Ovary (tissue), 10 donors: ENCODE data around the gene LCN1. TPM values are rescaled to one million over a fixed set of nuclear protein-coding genes. Genes with fewer than 3 reads are reported as not detected.

ENCODE experiments used
- DNase-seq, 5 donors: peaks; one replicate each; pipeline ENCODE4 v3.0.0-alpha.2; 2019 to 2020
- H3K27ac ChIP-seq, 2 donors: fragments of 200-600 bp; one replicate each; pipeline versions ENCODE4 v1.5.1 to v1.8.0; 2019 to 2022
- H3K27me3 ChIP-seq: fragments of 200-600 bp; one replicate; pipeline ENCODE4 v1.8.0; 2022
- H3K36me3 ChIP-seq: fragments of 200-600 bp; sonication (generic); one replicate; pipeline ENCODE4 v1.5.1; 2019
- H3K4me1 ChIP-seq: one replicate; pipeline ENCODE4 v1.8.1; 2013; ENCODE audit warnings: mild to moderate bottlenecking, moderate library complexity; ENCODE audit not compliant: insufficient read depth
- H3K4me3 ChIP-seq: fragments of 200-600 bp; sonication (generic); one replicate; pipeline ENCODE4 v1.5.1; 2017
- H3K9me3 ChIP-seq, 2 donors: fragments of 200-600 bp in 1 of 2; sonication (generic) in 1 of 2; one replicate each; pipeline versions ENCODE4 v1.5.1 to v1.8.1; 2013 to 2019; ENCODE audit warnings: mild to moderate bottlenecking in 1 of 2, moderate library complexity in 1 of 2
- CTCF ChIP-seq, 3 donors: fragments of 450-650 bp in 2 of 3; fragments of 200-600 bp in 1 of 3; IDR thresholded peaks; one replicate each; pipeline versions ENCODE4 v1.5.1 to v1.8.0; 2016 to 2022; ENCODE audit warnings: antibody characterized with exemption in 3 of 3, mild to moderate bottlenecking in 1 of 3
- EP300 ChIP-seq: sonication (generic); formaldehyde crosslinking; IDR thresholded peaks from one replicate; pipeline ENCODE4 v1.6.1; 2017; ENCODE audit warnings: antibody characterized with exemption
- POLR2A ChIP-seq: fragments of 450-650 bp; IDR thresholded peaks from one replicate; pipeline ENCODE4 v1.6.1; 2017; ENCODE audit warnings: antibody characterized with exemption, mild to moderate bottlenecking, moderate library complexity
- WGBS, 3 donors: extraction: QIAGEN DNeasy Blood & Tissue Kit in 1 of 3; methylation state at CpG; one replicate each; pipeline versions ENCODE4 v1.1.5 to v1.1.7; 2013 to 2017; 5-methylcytosine and 5-hydroxymethylcytosine counted together
- intact Hi-C, 4 donors: fragments of 100-400 bp; cut with DNase I; formaldehyde crosslinking; loops; one replicate each; pipeline versions ENCODE4 v1.11.0 to v1.15.1; 2022 to 2023
- long read RNA-seq, 3 donors: library from polyadenylated mRNA in 2 of 3; unstranded in 2 of 3; transcript quantifications; one replicate each; pipeline ENCODE4 v2.0.0 and lab custom pipeline, GENCODE V29; 2021 to 2026
- polyA plus RNA-seq, 2 donors: library from polyadenylated mRNA; stranded (reverse); fragments of 200-250 nt in 1 of 2; fragments of 350-450 nt in 1 of 2; fragmentation: Illumina TruSeq in 1 of 2; extraction: RNeasy Lipid Tissue Mini Kit (QIAGEN cat#74804) in 1 of 2; gene quantifications; one replicate each; pipeline ENCODE4 v1.2.3, GENCODE V29; 2013 to 2014
- total RNA-seq, 7 donors: library from RNA; depleted of rRNA in 2 of 7; stranded (reverse); fragments of >200 nt in 2 of 7; fragmentation: NEBNext Ultra II Directional in 3 of 7; extraction: Animal tissue kit (Norgen Biotek cat#: 25700) in 3 of 7; gene quantifications; one replicate each; pipeline versions ENCODE4 v1.1.0 to v1.2.4, GENCODE V29; 2016 to 2023
- donor health status: DM: no; HTN: no; CAD: no; lungs with moderate emphysema.
- donor health status: DM: no; HTN: no; CAD: no.
- donor health status: Bipolar disorder and iron deficiency.
- donor health status: DM: yes; HTN: yes; CAD: no.
- donor health status: DM: no; HTN: no; CAD: no.
- donor health status: DM: yes; HTN: yes; CAD: no.

Gene LCN1
- total RNA-seq (1 to 10 TPM in 2 of 7 donors, not detected in 5; 2.3 to 5.3 TPM), polyA plus RNA-seq (not detected)
- long read RNA-seq, donor 1 = 0 reads
- long read RNA-seq, donor 2 = 0 reads
- long read RNA-seq, donor 3, partial matches to known transcripts = 0 of 1 reads
- long read RNA-seq, donor 3, other reads (novel, unspliced or antisense) = 0 of 1 reads

DNA sequence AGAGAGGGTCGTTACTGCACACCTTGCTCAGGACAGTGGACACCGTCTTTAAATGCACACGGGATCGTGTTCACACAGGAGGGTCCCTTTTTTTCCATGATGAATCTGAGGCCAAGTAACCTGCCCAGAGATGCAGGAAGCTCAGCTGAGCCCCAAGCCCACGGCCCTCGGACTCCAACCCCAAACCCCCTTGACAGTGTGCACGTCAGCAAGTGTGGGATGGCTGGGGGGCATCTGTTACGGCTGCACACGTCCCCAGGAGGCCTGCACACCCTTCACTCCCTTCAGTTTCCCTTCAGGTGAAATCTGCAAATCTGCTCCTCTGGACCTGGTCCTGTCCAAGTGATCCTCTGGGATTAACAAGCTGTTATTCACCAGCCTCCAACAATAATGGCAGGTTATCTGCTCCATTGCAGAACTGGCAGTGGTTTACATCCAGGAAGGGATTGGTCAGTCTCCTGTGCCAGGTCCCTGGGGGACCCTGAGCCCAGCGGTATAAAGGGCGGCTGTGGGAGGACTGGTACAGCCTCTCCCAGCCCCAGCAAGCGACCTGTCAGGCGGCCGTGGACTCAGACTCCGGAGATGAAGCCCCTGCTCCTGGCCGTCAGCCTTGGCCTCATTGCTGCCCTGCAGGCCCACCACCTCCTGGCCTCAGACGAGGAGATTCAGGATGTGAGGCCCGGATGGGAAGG lies at the start of gene LCN1:
Gene LCN1, plus strand, starts transcription at position 525 of the 692 bp plus-strand sequence. Its CDS starts 58 bp downstream, at position 583.
- Histone ChIP-seq H3K27ac (no peak within 1 kb of the TSS), H3K36me3 (no peaks in the 10 kb centered on the region), H3K27me3 (no peaks in the 10 kb centered on the region), H3K4me1 (no peaks in the 10 kb centered on the region), H3K9me3 (no peaks in the 10 kb centered on the region), H3K4me3 (no peak within 1 kb of the TSS)
- intact Hi-C loops = no loop called here
- 63 to 75% (median 69%) methylated on average over 18 of the region's 18 CpGs for WGBS, 3 donors
- DNase-seq = peak in 1 of 5 donors; percentile 7
- TF ChIP-seq POLR2A (no peak), EP300 (no peak), CTCF (IDR thresholded peaks at IDR 0.05) (no peak)

DNA sequence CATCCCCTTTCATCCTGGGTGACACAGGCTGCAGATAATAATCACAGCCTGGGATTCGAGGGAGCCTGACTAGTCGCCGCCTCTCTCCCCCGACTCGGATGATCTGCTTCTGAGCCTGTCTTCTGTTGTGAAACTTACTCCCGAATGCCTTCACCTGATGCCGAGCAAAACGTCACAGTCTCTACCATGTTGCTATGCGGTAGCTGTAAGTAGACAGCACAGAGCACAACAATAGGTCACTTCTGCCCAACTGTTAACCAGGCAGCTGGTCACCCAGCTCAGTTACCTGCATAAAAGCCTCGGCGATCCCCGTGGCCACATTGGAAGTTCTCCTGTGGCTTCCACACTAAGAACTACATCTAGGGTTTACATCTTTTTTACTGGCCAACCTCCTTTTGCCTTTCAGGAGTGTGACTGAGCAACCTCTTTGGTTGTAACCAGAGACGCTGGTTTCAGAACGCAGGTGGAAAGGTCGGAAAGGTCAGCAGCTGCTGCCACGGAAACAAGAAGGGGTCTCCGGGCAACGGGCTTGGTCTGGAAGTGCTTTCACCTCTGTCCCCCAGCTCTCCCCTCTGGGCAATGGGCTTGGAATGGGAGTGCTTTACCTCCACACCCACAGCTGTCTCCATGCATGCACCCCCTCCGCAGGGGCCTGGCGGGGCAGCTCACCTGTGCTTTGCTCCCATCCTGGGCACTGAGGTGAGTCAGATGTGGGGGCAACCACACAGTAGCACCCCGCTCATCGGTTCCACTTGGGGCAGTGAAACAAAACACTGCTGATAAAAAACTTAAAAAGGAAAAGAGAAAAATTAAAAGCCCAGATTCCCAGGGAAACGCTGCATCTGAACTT lies 49.2 kb upstream of the LCN1 start:
- intact Hi-C loops = no loop called here
- DNase-seq = no peak
- no peaks in the 10 kb centered on the region for H3K9me3 ChIP-seq
- no peak overlapping the region for H3K27ac ChIP-seq
- no peak overlapping the region for H3K4me3 ChIP-seq
- peaks cover 2% of the 10 kb centered on the region for H3K4me1 ChIP-seq
- H3K27me3 ChIP-seq = no peaks in the 10 kb centered on the region
- H3K36me3 ChIP-seq = no peaks in the 10 kb centered on the region
- 69 to 72% (median 71%) methylated on average over 23 of the region's 23 CpGs for WGBS, 3 donors
- TF ChIP-seq CTCF (IDR thresholded peaks at IDR 0.05) (no peak), POLR2A (no peak), EP300 (no peak)

GRCh38 chr9:135473972-135474543 lies 47.2 kb upstream of the LCN1 start:
- H3K36me3 ChIP-seq = no peaks in the 10 kb centered on the region
- H3K4me1 ChIP-seq = no peaks in the 10 kb centered on the region
- intact Hi-C loops = no loop called here
- no peak for TF ChIP-seq CTCF (IDR thresholded peaks at IDR 0.05)
- H3K27me3 ChIP-seq = no peaks in the 10 kb centered on the region
- H3K9me3 ChIP-seq = no peaks in the 10 kb centered on the region
- no peak for DNase-seq
- WGBS, 3 donors = 71 to 86% (median 76%) methylated on average over 12 of the region's 12 CpGs
- H3K4me3 ChIP-seq = no peak overlapping the region
- no peak overlapping the region for H3K27ac ChIP-seq

- no peaks in the 10 kb centered on the region for H3K36me3 ChIP-seq
- H3K4me3 ChIP-seq = no peak overlapping the region
- H3K27me3 ChIP-seq = no peaks in the 10 kb centered on the region
- no peaks in the 10 kb centered on the region for H3K9me3 ChIP-seq
- TF ChIP-seq EP300 = no peak
- no peak for TF ChIP-seq POLR2A
- no peak for TF ChIP-seq CTCF (IDR thresholded peaks at IDR 0.05)
- no peaks in the 10 kb centered on the region for H3K4me1 ChIP-seq
- intact Hi-C loops = loop anchor here in 1 of 4 donors (5.0 kb wide), 1 partner anchor 33 kb away; no protein-coding TSS in a partner anchor
- H3K27ac ChIP-seq = no peak overlapping the region
- DNase-seq = no peak
- 30 to 39% (median 39%) methylated on average over 12 of the region's 12 CpGs for WGBS, 3 donors
Measured at GRCh38 chr9:135474915-135475314, 46.3 kb upstream of the LCN1 start.
